ENCODE data around the gene RBM26. TPM values are rescaled to one million over a fixed set of nuclear protein-coding genes. Genes with fewer than 3 reads are reported as not detected.

The RBM26 gene
- total and polyA plus RNA-seq, 7 experiments from 2014 or later: 15.7 to 136 (median 77.5) TPM

Other genes starting within 250 kb of the RBM26 start
- 100 to 1,000 TPM in 1 of 5 experiments, 1 to 10 TPM in 4; 2.6 to 123 (median 4.9) TPM for gene NDFIP2, start 74.9 kb upstream of the RBM26 start, total RNA-seq
- 1 to 10 TPM; 7.2 to 7.4 TPM for gene NDFIP2, start 74.9 kb upstream of the RBM26 start, polyA plus RNA-seq